GM13977 (cell line): Measurements from ENCODE around the gene SEC61G.

Source experiments
- DNase-seq: peaks from one replicate; pipeline ENCODE4 v3.0.0; 2012; ENCODE audit warnings: low spot score
- CTCF ChIP-seq: IDR thresholded peaks from 2 replicates; pipeline ENCODE4 v1.5.1; 2012; ENCODE audit warnings: mild to moderate bottlenecking, control low read depth; ENCODE audit not compliant: insufficient read depth; ENCODE audit errors: extremely low read depth, missing control alignments
- in situ Hi-C: fragments of 300-500 bp; cut with MboI; formaldehyde crosslinking; loops from one replicate; pipeline ENCODE4 v1.12.0; 2022; ENCODE audit warnings: low sequenced_read_pairs, low pct_unique_long_range_greater_than_20kb, mixed read lengths, inconsistent platforms; ENCODE audit not compliant: unreplicated experiment

SEC61G gene

GRCh38 chr7:54758702-54759592 is at the start of gene SEC61G:
TSS of gene SEC61G (minus strand) at chr7:54759211. CDS start at chr7:54757588, 1,623 bp downstream.
- in situ Hi-C loops: no loop called here
- DNase-seq: peak; percentile 95
- TF ChIP-seq CTCF: no peak

- in situ Hi-C loops: no loop called here
- DNase-seq: no peak
- TF ChIP-seq CTCF: no peak
Measured at GRCh38 chr7:54802841-54803240, 43.8 kb upstream of the SEC61G start.

GRCh38 chr7:54802114-54802513 is 43.1 kb upstream of the SEC61G start:
- in situ Hi-C loops: no loop called here
- no peak for DNase-seq
- no peak for TF ChIP-seq CTCF

GRCh38 chr7:54799792-54800191 is 40.8 kb upstream of the SEC61G start:
- in situ Hi-C loops: no loop called here
- DNase-seq: no peak
- no peak for TF ChIP-seq CTCF

GRCh38 chr7:54798530-54798929 is 39.5 kb upstream of the SEC61G start:
- in situ Hi-C loops: no loop called here
- no peak for TF ChIP-seq CTCF
- no peak for DNase-seq

GRCh38 chr7:54796853-54797252 is 37.8 kb upstream of the SEC61G start:
- in situ Hi-C loops: no loop called here
- DNase-seq: no peak
- no peak for TF ChIP-seq CTCF
